ENCODE results near the gene TLE4. TPM values are rescaled to one million over a fixed set of nuclear protein-coding genes. Genes with fewer than 3 reads are reported as not detected.
"Not testable (repeated sequence)": the region's sequence is repeated elsewhere in the genome, so short reads cannot be mapped to it uniquely, and the experiment has no call there.

Gene TLE4
- total RNA-seq, 2 donors from 2014 or later, result 17.9 to 54.7 TPM

DNA sequence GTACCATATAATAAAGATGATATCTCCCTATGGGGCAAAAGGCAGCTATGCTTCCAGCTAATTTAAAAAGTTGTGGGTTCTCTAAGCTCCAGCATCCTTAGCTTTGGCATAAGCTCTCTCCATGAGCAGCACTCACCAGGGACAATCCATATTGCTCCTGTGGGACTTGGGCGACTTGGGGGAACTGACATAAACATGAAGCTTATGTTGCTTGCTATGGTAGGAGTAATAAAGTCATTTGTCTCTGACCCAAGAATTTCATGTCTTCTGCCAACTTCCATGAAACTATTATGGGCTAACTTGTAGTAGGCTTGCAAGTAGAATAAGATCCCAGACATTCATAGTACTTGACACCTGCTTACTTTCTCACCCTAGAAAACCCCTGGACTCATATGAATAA lies 36.2 kb upstream of the TLE4 start:
- no peak for TF ChIP-seq POLR2A (IDR thresholded peaks at IDR 0.05)
- TF ChIP-seq, protein P1, sequence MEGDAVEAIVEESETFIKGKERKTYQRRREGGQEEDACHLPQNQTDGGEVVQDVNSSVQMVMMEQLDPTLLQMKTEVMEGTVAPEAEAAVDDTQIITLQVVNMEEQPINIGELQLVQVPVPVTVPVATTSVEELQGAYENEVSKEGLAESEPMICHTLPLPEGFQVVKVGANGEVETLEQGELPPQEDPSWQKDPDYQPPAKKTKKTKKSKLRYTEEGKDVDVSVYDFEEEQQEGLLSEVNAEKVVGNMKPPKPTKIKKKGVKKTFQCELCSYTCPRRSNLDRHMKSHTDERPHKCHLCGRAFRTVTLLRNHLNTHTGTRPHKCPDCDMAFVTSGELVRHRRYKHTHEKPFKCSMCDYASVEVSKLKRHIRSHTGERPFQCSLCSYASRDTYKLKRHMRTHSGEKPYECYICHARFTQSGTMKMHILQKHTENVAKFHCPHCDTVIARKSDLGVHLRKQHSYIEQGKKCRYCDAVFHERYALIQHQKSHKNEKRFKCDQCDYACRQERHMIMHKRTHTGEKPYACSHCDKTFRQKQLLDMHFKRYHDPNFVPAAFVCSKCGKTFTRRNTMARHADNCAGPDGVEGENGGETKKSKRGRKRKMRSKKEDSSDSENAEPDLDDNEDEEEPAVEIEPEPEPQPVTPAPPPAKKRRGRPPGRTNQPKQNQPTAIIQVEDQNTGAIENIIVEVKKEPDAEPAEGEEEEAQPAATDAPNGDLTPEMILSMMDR (IDR thresholded peaks at IDR 0.05), result no peak
- H3K9me3 ChIP-seq, result no peaks in the 10 kb centered on the region
- ATAC-seq, result no peak
- no peak for DNase-seq
- intact Hi-C loops (cut with DNase I), result no loop called here
- H3K27ac ChIP-seq, result no peak overlapping the region
- H3K36me3 ChIP-seq (replicated peaks in 1 of 2; ENCODE audit: insufficient read depth in 1 of 2, low read depth in 2 of 2), result no peaks in the 10 kb centered on the region
- H3K27me3 ChIP-seq, result no peaks in the 10 kb centered on the region
- no peaks in the 10 kb centered on the region for H3K4me1 ChIP-seq
- WGBS, 2 donors, result 70 to 71% methylated on average over 1 of the region's 1 CpG
- no peak overlapping the region for H3K4me3 ChIP-seq

DNA sequence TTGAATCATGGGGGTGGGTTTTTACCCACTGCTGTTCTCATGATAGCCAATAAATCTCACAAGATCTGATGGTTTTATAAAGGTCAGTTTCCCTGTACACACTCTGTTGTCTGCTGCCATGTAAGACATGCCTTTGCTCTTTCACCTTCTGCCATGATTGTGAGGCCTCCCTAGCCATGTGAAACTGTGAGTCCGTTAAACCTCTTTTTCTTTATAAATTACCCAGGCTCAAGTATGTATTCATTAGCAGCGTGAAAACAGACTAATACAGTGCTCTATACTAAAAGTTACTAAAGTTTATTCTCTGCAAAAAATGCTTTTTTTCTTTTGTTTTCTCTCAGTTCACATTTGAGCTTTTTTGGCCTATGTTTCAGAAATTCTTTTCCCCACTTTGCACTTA lies 33.9 kb upstream of the TLE4 start:
- no peaks in the 10 kb centered on the region for H3K36me3 ChIP-seq (replicated peaks in 1 of 2; ENCODE audit: insufficient read depth in 1 of 2, low read depth in 2 of 2)
- TF ChIP-seq, protein P1 (IDR thresholded peaks at IDR 0.05), result no peak
- no peak for TF ChIP-seq POLR2A (IDR thresholded peaks at IDR 0.05)
- ATAC-seq (no peak), DNase-seq (no peak)
- H3K4me3 ChIP-seq, result no peak overlapping the region
- H3K27me3 ChIP-seq, result no peaks in the 10 kb centered on the region
- no peak overlapping the region for H3K27ac ChIP-seq
- no peaks in the 10 kb centered on the region for H3K9me3 ChIP-seq
- WGBS, 2 donors, result 91 to 98% methylated on average over 2 of the region's 2 CpGs
- H3K4me1 ChIP-seq, result no peaks in the 10 kb centered on the region
- intact Hi-C loops (cut with DNase I), result no loop called here

DNA sequence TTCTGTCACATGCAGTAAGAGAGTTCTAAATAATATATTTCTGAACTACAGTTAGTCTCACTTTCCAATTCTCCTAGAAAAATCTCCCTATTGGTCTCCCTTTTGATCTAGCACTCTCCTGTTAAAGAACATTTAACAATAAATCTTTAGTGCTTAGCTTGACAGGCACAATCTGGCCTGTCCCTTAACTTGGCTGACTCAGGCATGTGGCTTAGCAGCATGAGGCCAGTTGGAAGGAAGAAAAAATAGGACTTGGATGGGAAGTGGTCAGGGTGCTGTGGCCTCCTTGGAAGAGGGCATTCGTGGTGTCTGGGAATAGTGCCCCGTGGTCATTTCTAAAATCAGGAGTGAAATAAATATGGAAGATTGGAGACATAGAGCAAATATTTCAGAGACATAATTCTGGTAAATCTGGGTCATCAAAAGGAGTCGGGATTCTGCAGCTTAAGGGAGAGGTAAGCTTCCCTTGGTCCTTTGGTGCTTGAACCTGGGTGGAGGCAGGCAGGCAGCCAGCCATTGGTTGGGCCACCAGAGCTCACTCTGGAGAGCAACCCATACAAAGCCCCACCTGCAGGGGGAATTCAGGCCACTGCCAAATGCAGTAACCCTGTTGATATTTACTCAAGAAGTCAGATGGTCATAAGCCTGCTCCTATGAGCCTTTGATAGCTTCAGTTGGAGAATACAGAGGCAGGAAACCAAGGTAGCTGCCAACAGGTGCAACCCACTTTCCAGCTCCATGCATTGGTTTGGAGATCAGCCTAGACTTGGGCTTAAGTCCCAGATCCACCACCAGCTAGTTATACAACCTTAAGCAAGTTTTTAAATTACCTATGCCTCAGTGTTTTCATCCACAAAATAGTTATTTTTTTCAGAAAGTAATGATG lies 28.8 kb upstream of the TLE4 start:
- no peak for TF ChIP-seq POLR2A (IDR thresholded peaks at IDR 0.05)
- TF ChIP-seq, protein P1 (IDR thresholded peaks at IDR 0.05), result no peak
- no peak for ATAC-seq
- no peak overlapping the region for H3K27ac ChIP-seq
- H3K4me3 ChIP-seq, result no peak overlapping the region
- H3K4me1 ChIP-seq, result no peaks in the 10 kb centered on the region
- no peaks in the 10 kb centered on the region for H3K27me3 ChIP-seq
- DNase-seq, result no peak
- intact Hi-C loops (cut with DNase I), result no loop called here
- no peaks in the 10 kb centered on the region for H3K9me3 ChIP-seq
- no peaks in the 10 kb centered on the region for H3K36me3 ChIP-seq (replicated peaks in 1 of 2; ENCODE audit: insufficient read depth in 1 of 2, low read depth in 2 of 2)
- 86% methylated on average over 3 of the region's 3 CpGs for WGBS, 2 donors

DNA sequence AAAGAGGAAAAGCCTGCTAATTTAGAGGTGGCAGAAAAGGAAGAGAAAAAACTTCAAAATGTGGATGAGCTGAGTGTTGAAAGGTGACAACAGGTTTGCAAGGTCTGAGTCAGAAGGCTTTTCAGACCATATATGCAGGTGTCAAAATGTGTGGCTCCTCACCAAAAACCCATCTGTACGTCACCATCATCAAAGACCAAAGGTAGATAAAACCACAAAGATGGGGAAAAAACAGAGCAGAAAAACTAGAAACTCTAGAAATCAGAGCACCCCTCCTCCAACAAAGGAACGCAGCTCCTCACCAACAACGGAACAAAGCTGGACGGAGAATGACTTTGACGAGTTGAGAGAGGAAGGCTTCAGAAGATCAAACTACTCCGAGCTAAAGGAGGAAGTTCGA lies 27.4 kb upstream of the TLE4 start:
- H3K4me1 ChIP-seq; H3K4me3 ChIP-seq; H3K9me3 ChIP-seq; ATAC-seq; H3K36me3 ChIP-seq (replicated peaks in 1 of 2; ENCODE audit: insufficient read depth in 1 of 2, low read depth in 2 of 2); DNase-seq; H3K27me3 ChIP-seq; H3K27ac ChIP-seq; intact Hi-C loops (cut with DNase I): not testable (repeated sequence)
- 76 to 78% methylated on average over 7 of the region's 7 CpGs for WGBS, 2 donors

DNA sequence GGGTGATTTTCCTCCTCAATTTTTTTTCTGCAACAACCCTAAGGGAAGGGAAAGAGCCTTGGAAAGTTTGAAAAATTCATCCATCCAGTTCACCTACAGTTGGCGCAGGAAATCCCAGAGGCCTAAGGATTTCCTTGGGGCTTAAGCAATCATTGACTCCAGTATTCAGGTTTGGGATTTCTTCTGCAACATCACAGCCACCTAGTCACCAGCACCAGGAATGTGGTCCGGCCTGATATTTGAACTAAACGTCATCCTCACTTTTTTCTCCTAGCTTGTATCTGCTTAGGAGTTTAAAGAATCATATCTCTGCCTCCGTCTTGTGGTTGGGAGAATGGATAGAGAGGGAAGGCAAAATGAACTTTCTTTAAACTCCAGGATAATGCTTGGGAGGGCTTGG lies 20.2 kb upstream of the TLE4 start:
- Histone ChIP-seq H3K4me1 (no peaks in the 10 kb centered on the region), H3K9me3 (no peaks in the 10 kb centered on the region), H3K4me3 (no peak overlapping the region), H3K36me3 (replicated peaks in 1 of 2; ENCODE audit: insufficient read depth in 1 of 2, low read depth in 2 of 2) (no peaks in the 10 kb centered on the region), H3K27ac (no peak overlapping the region), H3K27me3 (no peaks in the 10 kb centered on the region)
- intact Hi-C loops (cut with DNase I), result no loop called here
- TF ChIP-seq, protein P1 (IDR thresholded peaks at IDR 0.05), result no peak
- DNase-seq (no peak), ATAC-seq (no peak)
- WGBS, 2 donors, result 76 to 83% methylated on average over 4 of the region's 4 CpGs
